Hepatocyte (in vitro differentiated cells): ENCODE results near the gene RIC1. TPM values are rescaled to one million over a fixed set of nuclear protein-coding genes. Genes with fewer than 3 reads are reported as not detected.

Experiments
- DNase-seq: peaks from one replicate; pipeline ENCODE4 v3.0.0-alpha.2; 2016; ENCODE audit warnings: low spot score
- H2AFZ ChIP-seq: fragments of 200-600 bp; sonication (generic); 2 replicates; pipeline ENCODE4 v1.6.0; 2016; ENCODE audit warnings: antibody characterized with exemption, mild to moderate bottlenecking
- H3K27ac ChIP-seq: fragments of 200-600 bp; sonication (generic); 2 replicates; pipeline ENCODE4 v1.5.1; 2016; ENCODE audit warnings: mild to moderate bottlenecking
- H3K27me3 ChIP-seq: fragments of 200-600 bp; sonication (generic); 2 replicates; pipeline ENCODE4 v1.6.1; 2016
- H3K36me3 ChIP-seq: fragments of 200-600 bp; sonication (generic); replicated peaks from 2 replicates; pipeline ENCODE4 v1.5.1; 2016; ENCODE audit warnings: low read depth; ENCODE audit not compliant: insufficient read depth
- H3K4me1 ChIP-seq: fragments of 200-600 bp; sonication (generic); 2 replicates; pipeline ENCODE4 v1.5.1; 2016; ENCODE audit warnings: mild to moderate bottlenecking, moderate library complexity; ENCODE audit not compliant: insufficient read depth
- H3K4me2 ChIP-seq: fragments of 200-600 bp; sonication (generic); 2 replicates; pipeline ENCODE4 v1.6.0; 2016
- H3K4me3 ChIP-seq: fragments of 200-600 bp; sonication (generic); 2 replicates; pipeline ENCODE4 v1.5.1; 2016; ENCODE audit warnings: mild to moderate bottlenecking
- H3K79me2 ChIP-seq: fragments of 200-600 bp; sonication (generic); 2 replicates; pipeline ENCODE4 v1.6.0; 2017; ENCODE audit warnings: mild to moderate bottlenecking
- H3K9me2 ChIP-seq: fragments of 200-600 bp; sonication (generic); replicated peaks from 2 replicates; pipeline ENCODE4 v1.6.0; 2017; ENCODE audit warnings: mild to moderate bottlenecking; ENCODE audit not compliant: insufficient read depth
- H3K9me3 ChIP-seq: fragments of 200-600 bp; sonication (generic); 2 replicates; pipeline ENCODE4 v1.5.1; 2016; ENCODE audit warnings: low read depth, mild to moderate bottlenecking
- H4K20me1 ChIP-seq: fragments of 200-600 bp; sonication (generic); 2 replicates; pipeline ENCODE4 v1.6.0; 2016; ENCODE audit warnings: mild to moderate bottlenecking; ENCODE audit not compliant: insufficient read depth, poor library complexity, severe bottlenecking
- EZH2 ChIP-seq: fragments of 200-600 bp; sonication (generic); IDR thresholded peaks from 2 replicates; pipeline ENCODE4 v1.6.1; 2016; ENCODE audit warnings: antibody characterized with exemption, mild to moderate bottlenecking, borderline replicate concordance
- EZH2phosphoT487 ChIP-seq: fragments of 200-600 bp; sonication (generic); IDR thresholded peaks from one replicate; pipeline ENCODE4 v1.6.1; 2018; ENCODE audit warnings: antibody characterized with exemption, mild to moderate bottlenecking, low read depth, moderate library complexity; ENCODE audit not compliant: unreplicated experiment, severe bottlenecking
- WGBS: methylation state at CpG from one replicate; pipeline ENCODE4 v1.1.6; 2016; ENCODE audit warnings: low lambda C conversion rate; ENCODE audit errors: missing lambda C conversion rate; 5-methylcytosine and 5-hydroxymethylcytosine counted together
- polyA plus RNA-seq: library from polyadenylated mRNA; unstranded; fragments of >200 nt; fragmentation: Nextera tagmentation; extraction: Ambion mirVana; gene quantifications from 2 replicates; pipeline ENCODE4 v1.2.1, GENCODE V29; 2016
- total RNA-seq: library from RNA; depleted of rRNA; stranded (reverse); fragments of >200 nt; gene quantifications from 2 replicates; pipeline ENCODE4 v1.2.3, GENCODE V29; 2014
- TF ChIP-seq, protein P1 (sequence below): fragments of 200-600 bp; sonication (generic); IDR thresholded peaks from 2 replicates; pipeline ENCODE4 v1.5.1; 2016; ENCODE audit warnings: antibody characterized with exemption, mild to moderate bottlenecking; ENCODE audit not compliant: poor library complexity

RIC1 gene
- total and polyA plus RNA-seq, 2 experiments from 2014 or later, result 11.2 to 34.9 TPM

DNA sequence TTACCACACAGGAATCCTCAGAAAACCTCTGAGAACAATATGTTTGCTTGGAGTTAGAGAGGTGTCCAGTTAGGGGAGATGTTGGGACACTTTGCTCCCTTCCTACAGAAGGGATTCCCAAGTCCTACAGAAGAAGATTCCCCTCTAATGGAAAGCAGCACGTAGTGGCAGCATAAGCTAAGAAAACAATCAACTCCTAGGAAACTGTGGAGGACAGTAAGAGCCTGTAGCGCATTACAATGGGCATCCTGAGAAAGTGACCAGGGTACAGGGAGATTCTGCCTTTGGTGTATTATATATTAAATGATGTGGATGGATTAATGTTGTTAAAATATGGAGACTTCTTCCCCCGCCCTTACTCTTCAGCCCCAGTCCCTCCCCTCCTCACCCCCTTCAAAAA, 13.9 kb upstream of the RIC1 start:
- no peak overlapping the region for H3K4me2 ChIP-seq
- H3K9me2 ChIP-seq, result no peaks in the 10 kb centered on the region
- no peaks in the 10 kb centered on the region for H3K4me1 ChIP-seq
- H3K27me3 ChIP-seq, result no peaks in the 10 kb centered on the region
- WGBS, result 82% methylated on average over 3 of the region's 3 CpGs
- TF ChIP-seq, protein P1, sequence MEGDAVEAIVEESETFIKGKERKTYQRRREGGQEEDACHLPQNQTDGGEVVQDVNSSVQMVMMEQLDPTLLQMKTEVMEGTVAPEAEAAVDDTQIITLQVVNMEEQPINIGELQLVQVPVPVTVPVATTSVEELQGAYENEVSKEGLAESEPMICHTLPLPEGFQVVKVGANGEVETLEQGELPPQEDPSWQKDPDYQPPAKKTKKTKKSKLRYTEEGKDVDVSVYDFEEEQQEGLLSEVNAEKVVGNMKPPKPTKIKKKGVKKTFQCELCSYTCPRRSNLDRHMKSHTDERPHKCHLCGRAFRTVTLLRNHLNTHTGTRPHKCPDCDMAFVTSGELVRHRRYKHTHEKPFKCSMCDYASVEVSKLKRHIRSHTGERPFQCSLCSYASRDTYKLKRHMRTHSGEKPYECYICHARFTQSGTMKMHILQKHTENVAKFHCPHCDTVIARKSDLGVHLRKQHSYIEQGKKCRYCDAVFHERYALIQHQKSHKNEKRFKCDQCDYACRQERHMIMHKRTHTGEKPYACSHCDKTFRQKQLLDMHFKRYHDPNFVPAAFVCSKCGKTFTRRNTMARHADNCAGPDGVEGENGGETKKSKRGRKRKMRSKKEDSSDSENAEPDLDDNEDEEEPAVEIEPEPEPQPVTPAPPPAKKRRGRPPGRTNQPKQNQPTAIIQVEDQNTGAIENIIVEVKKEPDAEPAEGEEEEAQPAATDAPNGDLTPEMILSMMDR, result no peak
- TF ChIP-seq EZH2 (no peak), EZH2phosphoT487 (no peak)
- no peaks in the 10 kb centered on the region for H4K20me1 ChIP-seq
- no peak overlapping the region for H3K4me3 ChIP-seq
- H2AFZ ChIP-seq, result no peak overlapping the region
- H3K9me3 ChIP-seq, result no peaks in the 10 kb centered on the region
- no peaks in the 10 kb centered on the region for H3K36me3 ChIP-seq
- H3K79me2 ChIP-seq, result no peaks in the 10 kb centered on the region
- no peak for DNase-seq
- H3K27ac ChIP-seq, result no peak overlapping the region

GRCh38 chr9:5617749-5618148, 11.2 kb upstream of the RIC1 start:
- Histone ChIP-seq H3K4me1 (no peaks in the 10 kb centered on the region), H3K9me2 (no peaks in the 10 kb centered on the region), H3K4me3 (no peak overlapping the region), H3K4me2 (no peak overlapping the region), H4K20me1 (no peaks in the 10 kb centered on the region), H3K36me3 (no peaks in the 10 kb centered on the region), H3K79me2 (no peaks in the 10 kb centered on the region), H3K9me3 (no peaks in the 10 kb centered on the region), H2AFZ (no peak overlapping the region), H3K27ac (no peak overlapping the region), H3K27me3 (no peaks in the 10 kb centered on the region)
- TF ChIP-seq, protein P1, result no peak
- no peak for TF ChIP-seq EZH2
- TF ChIP-seq EZH2phosphoT487, result no peak
- no peak for DNase-seq

DNA sequence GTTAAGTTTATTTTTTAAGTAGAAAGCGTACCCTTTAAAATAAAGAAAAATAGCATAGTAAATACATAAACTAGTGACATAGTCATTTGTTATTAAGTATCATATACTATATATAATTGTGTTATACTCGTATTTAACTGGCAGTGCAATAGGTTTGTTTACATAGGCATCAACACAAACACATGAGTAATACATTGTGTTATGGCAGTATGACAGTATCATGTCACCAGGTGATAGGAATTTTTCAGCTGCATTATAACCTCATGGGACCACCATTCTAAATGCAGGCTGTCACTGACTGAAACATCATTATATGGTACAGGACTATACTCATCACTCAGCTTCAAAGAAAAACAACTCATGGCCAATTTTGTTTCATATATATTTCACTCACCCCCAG, 8.4 kb upstream of the RIC1 start:
- H3K36me3 ChIP-seq, result no peaks in the 10 kb centered on the region
- no peaks in the 10 kb centered on the region for H3K9me2 ChIP-seq
- no peak overlapping the region for H3K4me2 ChIP-seq
- no peak overlapping the region for H3K4me3 ChIP-seq
- TF ChIP-seq, protein P1, result no peak
- TF ChIP-seq EZH2phosphoT487, result no peak
- no peak for TF ChIP-seq EZH2
- no peak for DNase-seq
- 89% methylated on average over 2 of the region's 2 CpGs for WGBS
- H3K27me3 ChIP-seq, result no peaks in the 10 kb centered on the region
- no peaks in the 10 kb centered on the region for H3K4me1 ChIP-seq
- peaks cover 20% of the 10 kb centered on the region for H3K79me2 ChIP-seq
- H3K27ac ChIP-seq, result no peak overlapping the region
- no peak overlapping the region for H2AFZ ChIP-seq
- H4K20me1 ChIP-seq, result no peaks in the 10 kb centered on the region
- H3K9me3 ChIP-seq, result no peaks in the 10 kb centered on the region

DNA sequence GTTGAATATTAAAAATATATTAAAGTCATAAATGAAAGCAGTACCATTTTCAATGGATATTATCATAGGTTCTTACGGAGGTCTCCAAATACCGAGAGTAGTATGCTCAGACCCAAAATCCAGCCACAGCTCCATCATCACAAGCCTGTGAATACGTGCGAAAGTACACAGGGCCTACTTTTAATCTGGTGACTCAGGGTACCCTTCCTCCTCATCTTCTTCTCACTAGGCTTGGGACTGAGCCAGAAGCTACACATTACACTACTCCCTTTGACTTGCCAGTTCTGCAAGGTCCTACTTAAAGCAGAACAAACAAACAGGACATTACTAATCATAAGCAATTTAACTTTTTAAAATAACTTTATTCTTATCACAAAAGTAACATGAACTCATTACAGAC, 7.6 kb upstream of the RIC1 start:
- Histone ChIP-seq H3K79me2 (peaks cover 27% of the 10 kb centered on the region), H3K4me1 (no peaks in the 10 kb centered on the region), H3K4me2 (no peak overlapping the region), H3K9me2 (no peaks in the 10 kb centered on the region), H3K27ac (no peak overlapping the region), H4K20me1 (no peaks in the 10 kb centered on the region), H3K27me3 (no peaks in the 10 kb centered on the region), H2AFZ (no peak overlapping the region), H3K36me3 (no peaks in the 10 kb centered on the region), H3K9me3 (no peaks in the 10 kb centered on the region), H3K4me3 (no peak overlapping the region)
- TF ChIP-seq, protein P1, result no peak
- TF ChIP-seq EZH2phosphoT487, result no peak
- no peak for TF ChIP-seq EZH2
- no peak for DNase-seq
- WGBS, result 94% methylated on average over 4 of the region's 4 CpGs
